ENCODE data around the gene PYGB.

PYGB gene

GRCh38 chr20:25277051-25277801 is 29.3 kb downstream of the PYGB start:
- DNase-seq (ENCODE audit: low spot score) = no peak
- Histone ChIP-seq H3K36me3 (replicated peaks in 1 of 2; ENCODE audit: control insufficient read depth in 2 of 2, insufficient read depth in 2 of 2, low read length in 2 of 2) (peaks cover 80 to 99% of the 10 kb centered on the region in 2 donors), H2BK120ac (ENCODE audit: low read depth, low read length) (no peak overlapping the region), H3K14ac (ENCODE audit: low read length) (no peak overlapping the region), H2AK5ac (ENCODE audit: low read depth, low read length) (no peak overlapping the region), H3K23ac (ENCODE audit: low read depth, low read length, poor library complexity) (peak overlapping the region; percentile 80), H2AFZ (ENCODE audit: low read length) (no peak overlapping the region), H3K4me3 (ENCODE audit: low read length in 2 of 2) (no peak overlapping the region), H3K4me1 (ENCODE audit: control insufficient read depth in 2 of 2, insufficient read depth in 1 of 2, low read depth in 1 of 2, low read length in 2 of 2) (no peaks in the 10 kb centered on the region), H3K9ac (ENCODE audit: low read depth, low read length, poor library complexity) (no peak overlapping the region), H3K18ac (ENCODE audit: low read length) (no peak overlapping the region), H3K27me3 (ENCODE audit: control insufficient read depth in 3 of 3, insufficient read depth in 3 of 3, low read depth in 1 of 3, low read length in 3 of 3) (no peaks in the 10 kb centered on the region), H3K9me3 (replicated peaks in 1 of 2; ENCODE audit: control insufficient read depth in 2 of 2, insufficient read depth in 1 of 2, low read depth in 1 of 2, low read length in 2 of 2) (peaks cover 0 to 1% of the 10 kb centered on the region in 2 donors), H3K79me1 (ENCODE audit: low read depth, low read length) (peaks cover 6% of the 10 kb centered on the region), H2BK5ac (ENCODE audit: low read length) (peak overlapping the region; percentile 24), H3K4me2 (ENCODE audit: insufficient read depth, low read length, poor library complexity, severe bottlenecking) (no peak overlapping the region), H2BK15ac (ENCODE audit: low read length) (no peak overlapping the region), H4K8ac (ENCODE audit: low read depth, low read length) (no peak overlapping the region), H3K27ac (replicated peaks; ENCODE audit: low read length) (no peak overlapping the region), H3K4ac (ENCODE audit: low read length) (no peak overlapping the region), H2BK12ac (ENCODE audit: low read length) (no peak overlapping the region), H4K91ac (ENCODE audit: low read depth, low read length, poor library complexity) (no peak overlapping the region)
- WGBS, 2 donors (ENCODE audit: extremely low coverage in 2 of 2, insufficient read length in 2 of 2, insufficient replicate concordance in 1 of 2) = no CpG with 5 or more reads among the region's 24 CpGs

GRCh38 chr20:25277941-25278521 is 30.1 kb downstream of the PYGB start:
- H3K79me1 ChIP-seq (ENCODE audit: low read depth, low read length) = peaks cover 7% of the 10 kb centered on the region
- H2AFZ ChIP-seq (ENCODE audit: low read length) = no peak overlapping the region
- no peak overlapping the region for H4K8ac ChIP-seq (ENCODE audit: low read depth, low read length)
- H2BK15ac ChIP-seq (ENCODE audit: low read length) = no peak overlapping the region
- no CpG with 5 or more reads among the region's 19 CpGs for WGBS, 2 donors (ENCODE audit: extremely low coverage in 2 of 2, insufficient read length in 2 of 2, insufficient replicate concordance in 1 of 2)
- peaks cover 81 to 99% of the 10 kb centered on the region in 2 donors for H3K36me3 ChIP-seq (replicated peaks in 1 of 2; ENCODE audit: control insufficient read depth in 2 of 2, insufficient read depth in 2 of 2, low read length in 2 of 2)
- H3K9me3 ChIP-seq (replicated peaks in 1 of 2; ENCODE audit: control insufficient read depth in 2 of 2, insufficient read depth in 1 of 2, low read depth in 1 of 2, low read length in 2 of 2) = peaks cover 0 to 1% of the 10 kb centered on the region in 2 donors
- no peak overlapping the region for H2AK5ac ChIP-seq (ENCODE audit: low read depth, low read length)
- no peak overlapping the region for H3K9ac ChIP-seq (ENCODE audit: low read depth, low read length, poor library complexity)
- no peak overlapping the region for H3K4me3 ChIP-seq (ENCODE audit: low read length in 2 of 2)
- H3K27ac ChIP-seq (replicated peaks; ENCODE audit: low read length) = no peak overlapping the region
- no peak overlapping the region for H2BK5ac ChIP-seq (ENCODE audit: low read length)
- H2BK120ac ChIP-seq (ENCODE audit: low read depth, low read length) = no peak overlapping the region
- no peak overlapping the region for H3K14ac ChIP-seq (ENCODE audit: low read length)
- no peaks in the 10 kb centered on the region for H3K4me1 ChIP-seq (ENCODE audit: control insufficient read depth in 2 of 2, insufficient read depth in 1 of 2, low read depth in 1 of 2, low read length in 2 of 2)
- H3K4me2 ChIP-seq (ENCODE audit: insufficient read depth, low read length, poor library complexity, severe bottlenecking) = no peak overlapping the region
- no peaks in the 10 kb centered on the region for H3K27me3 ChIP-seq (ENCODE audit: control insufficient read depth in 3 of 3, insufficient read depth in 3 of 3, low read depth in 1 of 3, low read length in 3 of 3)
- H2BK12ac ChIP-seq (ENCODE audit: low read length) = no peak overlapping the region
- H3K4ac ChIP-seq (ENCODE audit: low read length) = no peak overlapping the region
- H3K23ac ChIP-seq (ENCODE audit: low read depth, low read length, poor library complexity) = no peak overlapping the region
- DNase-seq (ENCODE audit: low spot score) = no peak
- H4K91ac ChIP-seq (ENCODE audit: low read depth, low read length, poor library complexity) = no peak overlapping the region
- H3K18ac ChIP-seq (ENCODE audit: low read length) = no peak overlapping the region

GRCh38 chr20:25278636-25279361 is 30.9 kb downstream of the PYGB start:
- peaks cover 79 to 100% of the 10 kb centered on the region in 2 donors for H3K36me3 ChIP-seq (replicated peaks in 1 of 2; ENCODE audit: control insufficient read depth in 2 of 2, insufficient read depth in 2 of 2, low read length in 2 of 2)
- H3K4me2 ChIP-seq (ENCODE audit: insufficient read depth, low read length, poor library complexity, severe bottlenecking) = no peak overlapping the region
- peaks cover 0 to 1% of the 10 kb centered on the region in 2 donors for H3K9me3 ChIP-seq (replicated peaks in 1 of 2; ENCODE audit: control insufficient read depth in 2 of 2, insufficient read depth in 1 of 2, low read depth in 1 of 2, low read length in 2 of 2)
- H3K79me1 ChIP-seq (ENCODE audit: low read depth, low read length) = peaks cover 8% of the 10 kb centered on the region
- H2BK5ac ChIP-seq (ENCODE audit: low read length) = no peak overlapping the region
- H3K27ac ChIP-seq (replicated peaks; ENCODE audit: low read length) = no peak overlapping the region
- H2BK120ac ChIP-seq (ENCODE audit: low read depth, low read length) = no peak overlapping the region
- peak overlapping the region; percentile 12 for H3K9ac ChIP-seq (ENCODE audit: low read depth, low read length, poor library complexity)
- WGBS, 2 donors (ENCODE audit: extremely low coverage in 2 of 2, insufficient read length in 2 of 2, insufficient replicate concordance in 1 of 2) = no CpG with 5 or more reads among the region's 26 CpGs
- no peak overlapping the region for H2AK5ac ChIP-seq (ENCODE audit: low read depth, low read length)
- no peak overlapping the region for H3K4ac ChIP-seq (ENCODE audit: low read length)
- H3K18ac ChIP-seq (ENCODE audit: low read length) = no peak overlapping the region
- H3K4me1 ChIP-seq (ENCODE audit: control insufficient read depth in 2 of 2, insufficient read depth in 1 of 2, low read depth in 1 of 2, low read length in 2 of 2) = no peaks in the 10 kb centered on the region
- H3K27me3 ChIP-seq (ENCODE audit: control insufficient read depth in 3 of 3, insufficient read depth in 3 of 3, low read depth in 1 of 3, low read length in 3 of 3) = no peaks in the 10 kb centered on the region
- no peak for DNase-seq (ENCODE audit: low spot score)
- H2BK12ac ChIP-seq (ENCODE audit: low read length) = no peak overlapping the region
- H3K4me3 ChIP-seq (ENCODE audit: low read length in 2 of 2) = no peak overlapping the region
- H3K23ac ChIP-seq (ENCODE audit: low read depth, low read length, poor library complexity) = no peak overlapping the region
- no peak overlapping the region for H2BK15ac ChIP-seq (ENCODE audit: low read length)
- no peak overlapping the region for H4K8ac ChIP-seq (ENCODE audit: low read depth, low read length)
- H3K14ac ChIP-seq (ENCODE audit: low read length) = no peak overlapping the region
- no peak overlapping the region for H2AFZ ChIP-seq (ENCODE audit: low read length)
- no peak overlapping the region for H4K91ac ChIP-seq (ENCODE audit: low read depth, low read length, poor library complexity)

DNA sequence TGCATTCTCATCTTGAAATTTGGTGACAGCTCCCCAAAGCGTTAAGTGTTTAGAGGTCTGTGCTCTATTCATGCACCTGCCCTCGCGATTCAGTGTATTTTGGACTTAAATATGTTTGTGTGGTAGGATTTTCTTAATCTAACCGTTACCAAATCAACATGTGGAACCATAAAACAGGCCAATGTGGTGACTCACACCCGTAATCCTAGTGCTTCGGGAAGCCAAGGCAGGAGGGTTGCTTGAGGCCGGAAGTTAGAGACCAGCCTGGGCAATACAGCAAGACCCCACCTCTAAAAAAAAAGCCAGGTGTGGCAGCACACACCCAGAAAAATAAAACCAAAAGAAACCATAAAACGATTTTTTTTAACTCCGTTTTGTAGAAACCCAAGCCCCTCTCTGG is 31.5 kb downstream of the PYGB start:
- Histone ChIP-seq H3K4me3 (ENCODE audit: low read length in 2 of 2) (no peak overlapping the region), H3K18ac (ENCODE audit: low read length) (no peak overlapping the region), H2AFZ (ENCODE audit: low read length) (no peak overlapping the region), H3K23ac (ENCODE audit: low read depth, low read length, poor library complexity) (no peak overlapping the region), H2AK5ac (ENCODE audit: low read depth, low read length) (no peak overlapping the region), H3K4ac (ENCODE audit: low read length) (no peak overlapping the region), H3K9ac (ENCODE audit: low read depth, low read length, poor library complexity) (no peak overlapping the region), H3K27me3 (ENCODE audit: control insufficient read depth in 3 of 3, insufficient read depth in 3 of 3, low read depth in 1 of 3, low read length in 3 of 3) (no peaks in the 10 kb centered on the region), H3K27ac (replicated peaks; ENCODE audit: low read length) (no peak overlapping the region), H3K79me1 (ENCODE audit: low read depth, low read length) (peaks cover 8% of the 10 kb centered on the region), H2BK120ac (ENCODE audit: low read depth, low read length) (no peak overlapping the region), H3K9me3 (replicated peaks in 1 of 2; ENCODE audit: control insufficient read depth in 2 of 2, insufficient read depth in 1 of 2, low read depth in 1 of 2, low read length in 2 of 2) (peaks cover 0 to 4% of the 10 kb centered on the region in 2 donors), H3K14ac (ENCODE audit: low read length) (no peak overlapping the region), H4K91ac (ENCODE audit: low read depth, low read length, poor library complexity) (no peak overlapping the region), H4K8ac (ENCODE audit: low read depth, low read length) (no peak overlapping the region), H2BK12ac (ENCODE audit: low read length) (no peak overlapping the region), H3K36me3 (replicated peaks in 1 of 2; ENCODE audit: control insufficient read depth in 2 of 2, insufficient read depth in 2 of 2, low read length in 2 of 2) (peaks cover 80 to 100% of the 10 kb centered on the region in 2 donors), H3K4me2 (ENCODE audit: insufficient read depth, low read length, poor library complexity, severe bottlenecking) (no peak overlapping the region), H2BK15ac (ENCODE audit: low read length) (no peak overlapping the region), H2BK5ac (ENCODE audit: low read length) (no peak overlapping the region), H3K4me1 (ENCODE audit: control insufficient read depth in 2 of 2, insufficient read depth in 1 of 2, low read depth in 1 of 2, low read length in 2 of 2) (no peaks in the 10 kb centered on the region)
- DNase-seq (ENCODE audit: low spot score) = no peak
- WGBS, 2 donors (ENCODE audit: extremely low coverage in 2 of 2, insufficient read length in 2 of 2, insufficient replicate concordance in 1 of 2) = no CpG with 5 or more reads among the region's 9 CpGs

Measured in neuronal stem cell (in vitro differentiated cells).